Psoas muscle (tissue), 8 donors: ENCODE results near the gene PALB2. TPM values are rescaled to one million over a fixed set of nuclear protein-coding genes. Genes with fewer than 3 reads are reported as not detected.

Experiments
- ATAC-seq, 4 donors: fragments of 200-7000 bp; cut with Tn5 transposase; one replicate each; pipeline ENCODE4 v1.9.1; 2020; ENCODE audit warnings: moderate library complexity in 3 of 4, mild to moderate bottlenecking in 2 of 4
- DNase-seq, 2 donors: peaks; one replicate each; pipeline ENCODE4 v3.0.0-alpha.2; 2020
- H3K27ac ChIP-seq: fragments of 200-600 bp; one replicate; pipeline ENCODE4 v1.8.0; 2022
- H3K27me3 ChIP-seq, 3 donors: fragments of 200-600 bp in 1 of 3; one replicate each; pipeline versions ENCODE4 v1.6.1 to v1.8.0; 2013 to 2022; ENCODE audit warnings: low read length in 2 of 3, mild to moderate bottlenecking in 2 of 3, moderate library complexity in 1 of 3; ENCODE audit not compliant: insufficient read depth in 3 of 3
- H3K36me3 ChIP-seq, 2 donors: fragments of 200-600 bp in 1 of 2; one replicate each; pipeline versions ENCODE4 v1.6.1 to v1.8.0; 2013 to 2022; ENCODE audit warnings: low read depth in 1 of 2, mild to moderate bottlenecking in 1 of 2, moderate library complexity in 1 of 2; ENCODE audit not compliant: insufficient read depth in 1 of 2
- H3K4me1 ChIP-seq: fragments of 200-600 bp; one replicate; pipeline ENCODE4 v1.8.0; 2022
- H3K4me3 ChIP-seq: fragments of 200-600 bp; one replicate; pipeline ENCODE4 v1.8.0; 2022; ENCODE audit warnings: mild to moderate bottlenecking
- H3K9me3 ChIP-seq: fragments of 200-600 bp; one replicate; pipeline ENCODE4 v1.8.0; 2022
- WGBS, 3 donors: extraction: QIAGEN DNeasy Blood & Tissue Kit; methylation state at CpG; one replicate each; pipeline versions ENCODE4 v1.1.6 to v1.1.7; 2013; 5-methylcytosine and 5-hydroxymethylcytosine counted together
- intact Hi-C, 2 donors: fragments of 100-400 bp; cut with DNase I; formaldehyde crosslinking; loops; one replicate each; pipeline versions ENCODE4 v1.11.0 to v1.14.2; 2022
- polyA plus RNA-seq, 3 donors: library from polyadenylated mRNA; stranded (reverse); fragments of 200-250 nt; gene quantifications; one replicate each; pipeline ENCODE4 v1.2.3, GENCODE V29; 2013
- total RNA-seq, 4 donors: library from RNA; stranded (reverse); fragmentation: NEBNext Ultra II Directional in 2 of 4; extraction: Animal tissue kit (Norgen Biotek cat#: 25700) in 2 of 4; gene quantifications; one replicate each; pipeline versions ENCODE4 v1.2.1 to v1.2.4, GENCODE V29; 2021 to 2023
- TF ChIP-seq, protein P1 (sequence below): fragments of 200-600 bp; IDR thresholded peaks from one replicate; pipeline ENCODE4 v1.8.0; 2022; ENCODE audit warnings: antibody characterized with exemption
- donor health status: healthy with polysubstance abuse.
- donor health status: DM: no; HTN: no; CAD: no; lungs with moderate emphysema.
- donor health status: Bipolar disorder and iron deficiency.
- donor health status: healthy.
- donor health status: DM: yes; HTN: yes; CAD: no.
- donor health status: DM: no; HTN: no; CAD: no.
- donor health status: DM: no; HTN: no; CAD: no.
- donor health status: DM: yes; HTN: yes; CAD: no.

PALB2 gene
- total and polyA plus RNA-seq, 7 donors: 4.3 to 10.6 (median 6.2) TPM

DNA sequence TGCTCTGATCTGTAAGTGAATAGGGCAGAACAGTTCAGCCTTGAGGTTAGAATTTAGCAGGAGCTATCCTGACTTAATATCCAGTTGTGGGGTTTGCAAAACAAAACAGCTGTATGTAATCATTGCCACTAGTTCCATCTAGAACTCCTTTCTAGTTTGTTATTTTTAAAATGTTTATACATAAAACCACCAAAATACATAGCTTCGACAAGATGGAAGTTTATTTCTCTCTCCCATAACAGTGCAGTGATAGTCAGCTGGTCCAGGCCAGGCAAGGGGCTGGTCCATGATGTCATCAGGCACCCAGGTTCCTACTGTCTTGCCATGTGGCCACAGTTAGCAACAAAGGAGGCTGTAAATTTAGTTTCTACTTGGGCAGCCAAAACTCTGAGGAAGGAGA lies 27.1 kb upstream of the PALB2 start:
- no peak overlapping the region for H3K4me3 ChIP-seq
- peaks cover 11% of the 10 kb centered on the region for H3K4me1 ChIP-seq
- 87 to 97% (median 94%) methylated on average over 1 of the region's 1 CpG for WGBS, 3 donors
- ATAC-seq (no peak), DNase-seq (no peak)
- no peaks in the 10 kb centered on the region for H3K9me3 ChIP-seq
- intact Hi-C loops: no loop called here
- H3K27me3 ChIP-seq: no peaks in the 10 kb centered on the region
- no peak overlapping the region for H3K27ac ChIP-seq
- H3K36me3 ChIP-seq: peaks cover 15 to 88% of the 10 kb centered on the region in 2 donors
- TF ChIP-seq, protein P1, sequence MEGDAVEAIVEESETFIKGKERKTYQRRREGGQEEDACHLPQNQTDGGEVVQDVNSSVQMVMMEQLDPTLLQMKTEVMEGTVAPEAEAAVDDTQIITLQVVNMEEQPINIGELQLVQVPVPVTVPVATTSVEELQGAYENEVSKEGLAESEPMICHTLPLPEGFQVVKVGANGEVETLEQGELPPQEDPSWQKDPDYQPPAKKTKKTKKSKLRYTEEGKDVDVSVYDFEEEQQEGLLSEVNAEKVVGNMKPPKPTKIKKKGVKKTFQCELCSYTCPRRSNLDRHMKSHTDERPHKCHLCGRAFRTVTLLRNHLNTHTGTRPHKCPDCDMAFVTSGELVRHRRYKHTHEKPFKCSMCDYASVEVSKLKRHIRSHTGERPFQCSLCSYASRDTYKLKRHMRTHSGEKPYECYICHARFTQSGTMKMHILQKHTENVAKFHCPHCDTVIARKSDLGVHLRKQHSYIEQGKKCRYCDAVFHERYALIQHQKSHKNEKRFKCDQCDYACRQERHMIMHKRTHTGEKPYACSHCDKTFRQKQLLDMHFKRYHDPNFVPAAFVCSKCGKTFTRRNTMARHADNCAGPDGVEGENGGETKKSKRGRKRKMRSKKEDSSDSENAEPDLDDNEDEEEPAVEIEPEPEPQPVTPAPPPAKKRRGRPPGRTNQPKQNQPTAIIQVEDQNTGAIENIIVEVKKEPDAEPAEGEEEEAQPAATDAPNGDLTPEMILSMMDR: no peak

DNA sequence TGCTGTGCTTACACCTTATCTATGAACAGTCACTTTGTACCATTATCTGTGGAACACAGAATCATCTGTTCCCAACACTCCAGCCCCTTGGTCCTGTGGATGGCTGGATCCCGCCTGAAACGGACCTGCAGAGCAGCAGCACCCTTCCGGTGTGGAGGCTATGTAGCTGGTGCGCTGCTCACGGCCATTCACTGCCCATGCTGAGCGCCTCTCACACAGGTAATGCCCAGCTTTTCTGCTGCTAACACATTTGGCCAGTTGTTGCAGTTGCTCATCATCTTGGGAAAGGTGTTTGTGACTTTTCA lies 26.2 kb upstream of the PALB2 start:
- ATAC-seq: no peak

DNA sequence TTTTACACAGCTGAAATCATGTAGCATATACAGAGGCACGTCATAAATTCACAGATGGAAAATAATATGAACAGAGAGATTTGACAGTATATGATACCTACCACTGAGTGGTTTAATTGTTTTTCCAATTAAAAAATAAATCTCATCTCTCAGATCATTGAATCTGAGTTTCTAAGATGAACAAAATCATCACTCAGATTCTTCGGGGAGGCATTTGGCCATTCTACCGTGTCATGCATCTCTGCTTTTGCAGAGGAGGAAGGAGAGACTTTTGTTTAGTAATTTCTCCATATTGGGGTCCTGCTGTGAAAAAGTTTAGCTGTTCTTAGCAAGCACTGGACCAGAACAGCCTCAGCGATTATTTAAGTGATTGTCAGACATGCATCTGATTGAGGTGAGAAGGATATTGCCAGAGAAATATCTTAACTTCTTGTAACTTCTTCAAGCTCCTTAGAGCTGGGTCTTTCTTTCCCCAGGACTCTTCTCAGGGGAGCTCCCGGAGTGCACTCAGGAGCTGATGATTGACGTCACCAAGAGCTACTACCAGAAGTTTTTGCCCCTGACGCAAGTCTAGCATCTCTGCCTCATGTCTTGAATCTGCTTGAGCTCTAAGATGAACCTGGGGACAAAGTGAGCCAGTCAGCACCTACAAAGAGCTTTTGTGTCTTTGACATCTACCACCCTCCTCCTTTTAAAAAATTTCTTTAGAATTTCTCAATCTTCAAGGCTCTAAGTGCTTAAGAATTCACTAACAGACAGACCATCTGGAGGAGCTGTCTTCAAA lies 25.7 kb upstream of the PALB2 start:
- TF ChIP-seq, protein P1: no peak
- Histone ChIP-seq H3K27ac (no peak overlapping the region), H3K9me3 (no peaks in the 10 kb centered on the region), H3K4me1 (peaks cover 11% of the 10 kb centered on the region), H3K4me3 (no peak overlapping the region), H3K36me3 (peaks cover 15 to 88% of the 10 kb centered on the region in 2 donors), H3K27me3 (no peaks in the 10 kb centered on the region)
- intact Hi-C loops: no loop called here
- WGBS, 3 donors: 88 to 95% (median 93%) methylated on average over 7 of the region's 7 CpGs
- ATAC-seq: no peak
- DNase-seq: no peak

More for the DNA sequence above, 26.2 kb upstream of the PALB2 start:
- no peak overlapping the region for H3K4me3 ChIP-seq
- intact Hi-C loops: no loop called here
- H3K4me1 ChIP-seq: peaks cover 11% of the 10 kb centered on the region
- H3K36me3 ChIP-seq: peaks cover 15 to 88% of the 10 kb centered on the region in 2 donors
- no peaks in the 10 kb centered on the region for H3K27me3 ChIP-seq
- H3K27ac ChIP-seq: no peak overlapping the region
- DNase-seq: no peak
- TF ChIP-seq, protein P1: no peak
- H3K9me3 ChIP-seq: no peaks in the 10 kb centered on the region
- WGBS, 3 donors: 93 to 94% (median 94%) methylated on average over 6 of the region's 6 CpGs

DNA sequence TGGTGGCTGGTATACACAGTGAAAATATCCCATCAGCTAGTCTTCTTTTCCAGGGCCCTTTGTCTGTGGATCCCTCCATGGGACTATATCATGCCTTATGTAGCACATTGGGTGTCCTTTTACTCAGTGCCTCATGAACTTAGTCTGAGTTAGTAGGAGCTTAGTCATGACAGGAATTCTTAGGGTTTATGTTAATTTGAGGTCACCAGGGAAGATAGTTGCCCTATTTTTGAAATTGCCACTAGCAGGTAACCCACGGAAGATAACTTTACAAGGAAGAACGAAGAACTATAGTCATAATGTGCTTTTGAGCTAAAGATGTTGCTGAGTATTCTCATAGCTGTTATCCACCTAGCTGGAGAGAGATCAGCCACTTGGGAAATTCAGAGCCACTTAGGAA lies 22.8 kb upstream of the PALB2 start:
- Histone ChIP-seq H3K27ac (no peak overlapping the region), H3K9me3 (no peaks in the 10 kb centered on the region), H3K4me1 (no peaks in the 10 kb centered on the region), H3K27me3 (no peaks in the 10 kb centered on the region), H3K36me3 (peaks cover 17 to 100% of the 10 kb centered on the region in 2 donors), H3K4me3 (no peak overlapping the region)
- intact Hi-C loops: no loop called here
- no peak for ATAC-seq
- no peak for DNase-seq
- WGBS, 3 donors: 94 to 99% (median 97%) methylated on average over 2 of the region's 2 CpGs
- TF ChIP-seq, protein P1: no peak

DNA sequence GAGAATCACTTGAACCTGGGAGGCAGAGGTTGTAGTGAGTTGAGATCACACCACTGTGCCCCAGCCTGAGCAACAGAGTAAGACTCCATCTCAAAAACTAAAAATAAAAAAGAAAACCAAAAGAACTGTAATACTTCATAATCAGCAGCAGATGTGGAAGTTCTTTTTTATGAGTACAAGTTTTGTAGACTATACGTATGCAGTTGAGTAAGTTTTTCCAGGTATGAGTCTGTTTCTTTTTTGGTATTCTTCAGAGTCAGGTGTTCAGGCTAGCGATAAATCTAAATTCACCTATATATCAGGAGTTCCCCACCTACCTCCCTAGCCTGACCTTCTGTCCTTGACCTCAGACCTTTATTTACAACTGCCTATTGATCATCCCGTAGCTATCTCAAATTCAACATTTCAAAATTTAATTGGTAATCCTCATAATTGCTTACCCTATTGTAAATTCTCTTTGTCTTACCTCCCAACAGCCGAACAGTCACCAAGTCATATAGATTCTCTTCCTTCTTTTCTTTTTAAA lies 10.9 kb upstream of the PALB2 start:
- TF ChIP-seq, protein P1: no peak
- H3K27me3 ChIP-seq: no peaks in the 10 kb centered on the region
- no peak overlapping the region for H3K27ac ChIP-seq
- peaks cover 0 to 39% of the 10 kb centered on the region in 2 donors for H3K36me3 ChIP-seq
- H3K4me1 ChIP-seq: peaks cover 6% of the 10 kb centered on the region
- intact Hi-C loops: no loop called here
- ATAC-seq: no peak
- no peak for DNase-seq
- no peaks in the 10 kb centered on the region for H3K9me3 ChIP-seq
- no peak overlapping the region for H3K4me3 ChIP-seq
- 92 to 96% (median 96%) methylated on average over 4 of the region's 4 CpGs for WGBS, 3 donors
